SK-N-MC (cell line): Measurements from ENCODE around the gene SMARCD3.

ENCODE experiments used
- EZH2 ChIP-seq: fragments of 200-600 bp; sonication (generic); IDR thresholded peaks from one replicate; pipeline ENCODE4 v1.6.1; 2017; ENCODE audit warnings: antibody characterized with exemption
- FOXP2 ChIP-seq: optimal IDR thresholded peaks from 2 replicates; pipeline ENCODE3; 2011; ENCODE audit warnings: mild to moderate bottlenecking, moderate library complexity; ENCODE audit not compliant: insufficient read depth; ENCODE audit errors: extremely low read length, control extremely low read depth
- POLR2AphosphoS5 ChIP-seq: IDR thresholded peaks from 2 replicates; pipeline ENCODE4 v1.6.1; 2012; ENCODE audit warnings: mild to moderate bottlenecking, low read depth, low read length, borderline replicate concordance

DNA sequence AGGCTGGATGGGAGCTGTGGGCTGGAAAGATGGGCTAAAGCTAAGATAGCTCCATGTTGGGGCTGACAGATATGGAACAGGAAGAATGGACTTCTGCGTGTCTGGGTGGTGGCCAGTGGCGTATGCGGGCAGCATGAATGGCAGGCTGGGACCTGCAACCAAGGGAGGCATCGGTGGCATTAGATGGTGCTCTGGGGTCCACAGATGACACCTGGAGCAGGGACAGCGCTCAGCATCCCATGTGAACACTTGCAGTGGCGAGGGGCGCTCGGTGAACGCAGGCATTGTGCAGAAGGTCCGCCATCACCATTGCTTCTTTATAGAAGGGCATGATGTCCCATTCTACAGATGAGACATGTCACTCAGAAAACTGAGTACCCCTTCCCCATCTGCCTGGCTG lies 21.0 kb upstream of the SMARCD3 start:
- no peak for TF ChIP-seq EZH2
- no peak for TF ChIP-seq POLR2AphosphoS5
- TF ChIP-seq FOXP2: no peak
